GM21423 (cell line): ENCODE measurements around the gene GABRB3.

Experiments used
- ATAC-seq: cut with Tn5 transposase; IDR thresholded peaks from one replicate; pipeline ENCODE4 v1.9.1; 2021; ENCODE audit warnings: mild to moderate bottlenecking, moderate library complexity; ENCODE audit not compliant: unreplicated experiment

The GABRB3 gene

DNA sequence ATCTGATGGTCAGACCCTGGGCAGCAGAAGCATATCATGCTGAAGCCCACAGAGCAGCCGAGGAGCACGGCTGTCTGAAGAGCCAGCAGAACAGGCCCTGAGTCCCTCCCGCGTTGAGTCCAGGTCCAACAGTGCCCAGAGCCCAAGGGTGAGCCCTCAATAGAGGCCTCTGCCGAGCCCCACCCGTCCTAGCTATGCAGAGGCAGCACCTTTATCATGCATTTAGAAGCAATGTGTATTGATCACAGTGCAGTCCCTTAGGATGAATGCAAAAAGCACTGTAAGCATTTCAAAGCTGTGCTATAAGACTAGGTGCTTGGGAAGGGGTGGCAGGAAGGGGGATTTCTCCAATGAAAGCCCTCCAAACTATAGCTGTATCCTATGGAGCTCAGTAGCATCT, 208.5 kb downstream of the GABRB3 start:
- ATAC-seq, result no peak

DNA sequence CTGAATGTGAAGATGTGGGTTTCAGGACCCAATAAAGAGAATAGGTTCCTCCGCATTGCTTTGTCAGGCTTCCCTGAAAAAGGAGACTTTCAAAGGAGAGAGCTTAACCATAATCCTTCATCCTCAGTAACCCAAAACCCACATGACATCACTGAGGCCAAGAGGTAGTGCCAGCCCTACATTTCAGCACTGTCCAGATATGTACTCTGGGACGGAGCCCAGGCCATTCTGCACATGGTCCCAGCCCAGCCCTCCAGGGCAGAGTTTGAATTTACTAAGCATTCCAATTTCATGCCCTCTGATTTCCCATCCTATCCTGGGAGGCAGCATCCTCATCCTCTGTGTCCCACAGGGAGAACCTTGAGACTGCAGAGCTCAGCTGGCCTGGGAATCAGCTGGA, 210.5 kb downstream of the GABRB3 start:
- ATAC-seq, result no peak

- ATAC-seq, result no peak
Observed at GRCh38 chr15:26561896-26562295, 211.0 kb downstream of the GABRB3 start.

DNA sequence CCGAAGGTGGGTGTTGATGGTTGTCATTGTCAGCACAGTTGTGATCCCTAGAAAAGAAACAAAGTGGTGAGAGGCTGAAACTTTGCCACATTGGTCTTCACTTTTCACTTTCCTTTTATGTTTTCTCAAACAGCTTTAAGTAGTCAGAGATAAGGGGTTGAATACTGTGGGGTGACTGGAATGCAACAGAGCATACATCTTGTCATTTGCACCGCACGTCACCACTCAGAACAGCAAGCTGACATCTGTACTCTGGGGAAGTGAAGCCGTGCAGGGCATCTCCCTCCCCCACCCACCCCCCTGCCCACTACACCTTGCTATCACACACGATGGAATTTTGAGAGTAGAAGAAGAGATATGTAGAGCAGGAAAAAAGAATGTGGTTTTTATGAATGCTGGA, 211.7 kb downstream of the GABRB3 start:
- no peak for ATAC-seq

- ATAC-seq, result no peak
Observed at GRCh38 chr15:26555898-26556297, 217.0 kb downstream of the GABRB3 start.

DNA sequence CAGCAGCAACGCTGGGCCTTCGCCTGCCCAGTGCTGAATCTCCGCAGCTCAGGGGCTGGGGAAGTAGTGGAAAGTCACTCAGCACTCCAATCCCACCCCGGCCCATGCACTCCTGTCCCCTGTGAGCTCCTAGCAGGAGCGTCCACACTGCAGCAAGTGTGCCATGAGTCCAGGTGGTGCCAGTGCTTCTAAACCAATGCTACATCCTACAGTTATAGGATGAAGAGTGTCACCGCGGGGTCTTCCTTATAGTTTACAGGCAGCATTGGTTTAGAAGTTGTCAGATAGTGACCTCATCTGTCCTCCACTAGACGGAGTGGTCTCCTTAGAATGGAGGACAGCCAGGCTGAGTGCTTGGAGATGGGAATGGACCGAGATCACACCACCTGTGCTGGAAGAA, 221.4 kb downstream of the GABRB3 start:
- ATAC-seq, result no peak

DNA sequence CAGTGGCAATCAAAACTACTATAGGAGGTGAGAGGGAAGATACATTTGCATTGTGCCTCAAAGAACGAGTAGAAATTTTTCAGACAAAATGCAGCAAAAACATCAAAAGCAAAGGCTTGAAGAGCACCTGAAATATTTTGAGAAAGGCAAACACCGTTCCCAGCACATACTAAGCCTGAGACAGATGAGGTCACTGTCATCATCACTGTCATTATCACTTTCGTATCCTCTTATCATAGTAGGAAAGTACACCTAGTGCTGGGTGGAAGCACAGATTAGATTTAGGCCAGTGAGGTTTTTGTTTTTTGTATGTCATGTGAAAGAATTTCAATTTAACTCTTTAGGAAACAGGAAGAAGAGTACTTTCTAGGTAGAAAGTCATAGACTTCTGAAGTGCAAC, 222.0 kb downstream of the GABRB3 start:
- no peak for ATAC-seq

GRCh38 chr15:26537663-26538062, 235.2 kb downstream of the GABRB3 start:
- no peak for ATAC-seq

DNA sequence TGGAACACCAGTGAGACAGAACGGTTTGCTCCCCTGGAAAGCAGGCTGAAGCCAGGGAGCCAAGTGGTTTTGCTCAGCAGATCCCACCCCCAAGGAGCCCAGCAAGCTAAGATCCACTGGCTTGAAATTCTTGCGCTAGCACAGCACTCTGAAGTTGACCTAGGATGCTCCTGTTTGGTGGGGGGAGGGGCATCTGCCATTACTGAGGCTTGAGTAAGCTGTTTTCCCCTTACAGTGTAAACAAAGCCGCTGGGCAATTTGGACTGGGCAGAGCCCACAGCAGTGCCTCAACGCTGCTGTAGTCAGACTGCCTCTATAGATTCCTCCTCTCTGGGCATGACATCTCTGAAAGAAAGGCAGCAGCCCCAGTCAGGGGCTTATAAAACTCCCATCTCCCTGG, 241.4 kb downstream of the GABRB3 start:
- no peak for ATAC-seq

GRCh38 chr15:26525096-26525495, 247.8 kb downstream of the GABRB3 start:
- ATAC-seq, result no peak

GRCh38 chr15:26521691-26522198, 251.1 kb downstream of the GABRB3 start:
- no peak for ATAC-seq

- no peak for ATAC-seq
Observed at GRCh38 chr15:26521130-26521529, 251.7 kb downstream of the GABRB3 start.

DNA sequence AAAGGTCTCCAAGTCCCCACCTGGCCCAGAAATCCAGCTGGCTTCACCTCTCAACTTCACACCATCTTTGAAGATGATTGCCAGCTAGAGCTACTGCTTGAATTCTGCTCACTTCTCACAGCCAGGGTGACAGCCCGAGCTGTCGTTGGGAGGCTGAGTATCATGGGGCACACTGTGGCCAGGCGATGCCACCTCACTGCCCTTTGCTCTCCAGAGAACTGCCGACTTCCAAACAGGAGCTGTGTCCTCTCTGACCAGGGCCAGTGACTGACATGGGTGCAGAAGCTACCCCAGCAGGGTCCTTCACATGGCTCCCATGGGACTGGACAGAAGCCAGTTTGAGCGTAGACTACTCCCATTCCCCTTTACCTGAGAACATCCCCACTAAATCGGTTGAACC, 254.0 kb downstream of the GABRB3 start:
- ATAC-seq, result no peak

- no peak for ATAC-seq
Observed at GRCh38 chr15:26516102-26516980, 256.5 kb downstream of the GABRB3 start.

GRCh38 chr15:26504009-26504408, 268.9 kb downstream of the GABRB3 start:
- no peak for ATAC-seq
